Measurements from ENCODE around the gene ACOX3. TPM values are rescaled to one million over a fixed set of nuclear protein-coding genes. Genes with fewer than 3 reads are reported as not detected.

Gene ACOX3
- total and polyA plus RNA-seq, 9 of the 15 experiments (the other 6 are each of a cell fraction or from before 2014, with no cell fraction given) = 0.68 to 7.3 (median 3.7) TPM

- CTCF ChIA-PET (ENCODE audit: low intra/inter-chr PET ratio) = no interaction called here
- BruUV-seq (replicated peaks) = no TSS peak
- ATAC-seq = no peak
Observed at GRCh38 chr4:8475751-8476575, 35.4 kb upstream of the ACOX3 start.

More at GRCh38 chr4:8475751-8476575, 35.4 kb upstream of the ACOX3 start:
- no peaks in the 10 kb centered on the region for H3K27me3 ChIP-seq (ENCODE audit: control insufficient read depth in 2 of 2, insufficient read depth in 2 of 2, low read length in 2 of 2)
- FAIRE-seq (no peak), DNase-seq (ENCODE audit: extremely low read depth in 1 of 4, low spot score in 3 of 4) (no peak)
- H2AFZ ChIP-seq (ENCODE audit: low read depth, low read length) = no peak overlapping the region
- in situ Hi-C loops (cut with MboI) = loop anchor here (5.0 kb wide), 1 partner anchor 81 kb away; no protein-coding TSS in a partner anchor
- no peaks in the 10 kb centered on the region for H3K9me1 ChIP-seq (ENCODE audit: control insufficient read depth, insufficient read depth, low read length)
- TF ChIP-seq GABPB1 (CRISPR knock-in tag; IDR thresholded peaks at IDR 0.05) (no peak), ZNF655 (CRISPR knock-in tag; IDR thresholded peaks at IDR 0.05) (no peak), MTA3 (IDR thresholded peaks at IDR 0.05; ENCODE audit: borderline replicate concordance) (no peak), VEZF1 (CRISPR knock-in tag; IDR thresholded peaks at IDR 0.05) (no peak), ZNF408 (CRISPR knock-in tag; IDR thresholded peaks at IDR 0.05; ENCODE audit: low read depth) (no peak), NFIX (CRISPR knock-in tag; IDR thresholded peaks at IDR 0.05; ENCODE audit: low read depth) (no peak), IFI16 (CRISPR knock-in tag; IDR thresholded peaks at IDR 0.05) (no peak), FOXM1 (IDR thresholded peaks at IDR 0.05; ENCODE audit: low read depth) (no peak), FOXM1 (CRISPR knock-in tag; IDR thresholded peaks at IDR 0.05; ENCODE audit: low read depth) (no peak), E2F1 (CRISPR knock-in tag; IDR thresholded peaks at IDR 0.05) (no peak), U2AF2 (optimal IDR thresholded peaks at IDR 0.05; ENCODE audit: low read depth, low read length) (no peak), SRSF3 (IDR thresholded peaks at IDR 0.05; ENCODE audit: insufficient read depth, low read length) (no peak)
- intact Hi-C loops (cut with micrococcal nuclease) = no loop called here
- H3K4me3 ChIP-seq = no peak overlapping the region
- H3K9me3 ChIP-seq (replicated peaks; ENCODE audit: control insufficient read depth, insufficient read depth, low read depth, low read length) = no peaks in the 10 kb centered on the region
- H3K27ac ChIP-seq (ENCODE audit: extremely low read depth, low read depth, low read length) = no peak overlapping the region
- peaks cover 26 to 53% of the 10 kb centered on the region in 2 experiments for H3K4me1 ChIP-seq (replicated peaks in 1 of 2; ENCODE audit: control insufficient read depth in 2 of 2, insufficient read depth in 2 of 2, low read length in 2 of 2)
- no peak overlapping the region for H3K9ac ChIP-seq (ENCODE audit: insufficient read depth in 1 of 2, low read depth in 2 of 2, low read length in 2 of 2)
- H4K20me1 ChIP-seq (replicated peaks; ENCODE audit: control insufficient read depth, insufficient read depth, low read length) = no peaks in the 10 kb centered on the region
- H3K4me2 ChIP-seq (ENCODE audit: insufficient read depth, low read length) = no peak overlapping the region
- peaks cover 24% of the 10 kb centered on the region; the same call in 1 of the 3 replicates for H3K36me3 ChIP-seq (ENCODE audit: control insufficient read depth, insufficient read depth, low read length)
- POLR2A ChIA-PET = interaction anchor here (0.6 to 0.7 kb wide), 2 partner anchors 59 to 442 kb away, joined by 3 read pairs; no protein-coding TSS in a partner anchor
- H3K79me2 ChIP-seq (ENCODE audit: control insufficient read depth, insufficient read depth, low read length) = no peaks in the 10 kb centered on the region
- WGBS (ENCODE audit: insufficient coverage, low coverage, missing lambda C conversion rate) = 86% methylated on average over 23 of the region's 29 CpGs

All from K562 (cell line).